ENCODE data around the gene FOXP1. TPM values are rescaled to one million over a fixed set of nuclear protein-coding genes. Genes with fewer than 3 reads are reported as not detected.

The FOXP1 gene
- total RNA-seq, 4 donors from 2014 or later: 86.4 to 107 (median 93.8) TPM

DNA sequence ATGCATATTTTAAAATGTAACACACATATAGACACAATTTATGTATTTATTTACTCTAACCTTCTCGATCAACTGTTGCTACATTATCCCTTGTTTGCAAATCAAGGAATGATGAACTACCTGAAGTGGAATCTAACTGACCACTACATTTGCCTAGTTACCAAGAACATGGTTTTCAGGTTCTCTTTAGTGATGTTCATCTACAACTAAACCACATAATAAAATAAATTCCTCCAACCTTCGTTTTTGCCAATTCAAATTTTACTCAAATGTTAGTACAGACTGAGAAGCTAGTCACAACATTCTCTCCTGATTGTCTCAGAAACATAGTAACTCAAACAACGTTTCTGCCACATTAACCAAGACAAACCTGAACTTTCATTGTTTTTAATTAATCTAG, 521.9 kb downstream of the FOXP1 start:
- H3K4me3 ChIP-seq: peak overlapping the region in 1 of 4 donors; percentile 78
- 56 to 57% methylated on average over 3 of the region's 3 CpGs for WGBS, 2 donors
- no peaks in the 10 kb centered on the region for H3K9me3 ChIP-seq
- H3K27me3 ChIP-seq: no peaks in the 10 kb centered on the region
- peaks cover 0 to 69% (median 30%) of the 10 kb centered on the region in 4 donors for H3K4me1 ChIP-seq
- peak overlapping the region; percentile 84 to 95 (median 92) for H3K27ac ChIP-seq
- H3K36me3 ChIP-seq: no peaks in the 10 kb centered on the region
- TF ChIP-seq, protein P1, sequence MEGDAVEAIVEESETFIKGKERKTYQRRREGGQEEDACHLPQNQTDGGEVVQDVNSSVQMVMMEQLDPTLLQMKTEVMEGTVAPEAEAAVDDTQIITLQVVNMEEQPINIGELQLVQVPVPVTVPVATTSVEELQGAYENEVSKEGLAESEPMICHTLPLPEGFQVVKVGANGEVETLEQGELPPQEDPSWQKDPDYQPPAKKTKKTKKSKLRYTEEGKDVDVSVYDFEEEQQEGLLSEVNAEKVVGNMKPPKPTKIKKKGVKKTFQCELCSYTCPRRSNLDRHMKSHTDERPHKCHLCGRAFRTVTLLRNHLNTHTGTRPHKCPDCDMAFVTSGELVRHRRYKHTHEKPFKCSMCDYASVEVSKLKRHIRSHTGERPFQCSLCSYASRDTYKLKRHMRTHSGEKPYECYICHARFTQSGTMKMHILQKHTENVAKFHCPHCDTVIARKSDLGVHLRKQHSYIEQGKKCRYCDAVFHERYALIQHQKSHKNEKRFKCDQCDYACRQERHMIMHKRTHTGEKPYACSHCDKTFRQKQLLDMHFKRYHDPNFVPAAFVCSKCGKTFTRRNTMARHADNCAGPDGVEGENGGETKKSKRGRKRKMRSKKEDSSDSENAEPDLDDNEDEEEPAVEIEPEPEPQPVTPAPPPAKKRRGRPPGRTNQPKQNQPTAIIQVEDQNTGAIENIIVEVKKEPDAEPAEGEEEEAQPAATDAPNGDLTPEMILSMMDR (IDR thresholded peaks at IDR 0.05): no peak
- no peak for TF ChIP-seq EP300 (IDR thresholded peaks at IDR 0.05)
- TF ChIP-seq POLR2A (IDR thresholded peaks at IDR 0.05): no peak
- no peak for DNase-seq (ENCODE audit: low spot score in 2 of 2)

DNA sequence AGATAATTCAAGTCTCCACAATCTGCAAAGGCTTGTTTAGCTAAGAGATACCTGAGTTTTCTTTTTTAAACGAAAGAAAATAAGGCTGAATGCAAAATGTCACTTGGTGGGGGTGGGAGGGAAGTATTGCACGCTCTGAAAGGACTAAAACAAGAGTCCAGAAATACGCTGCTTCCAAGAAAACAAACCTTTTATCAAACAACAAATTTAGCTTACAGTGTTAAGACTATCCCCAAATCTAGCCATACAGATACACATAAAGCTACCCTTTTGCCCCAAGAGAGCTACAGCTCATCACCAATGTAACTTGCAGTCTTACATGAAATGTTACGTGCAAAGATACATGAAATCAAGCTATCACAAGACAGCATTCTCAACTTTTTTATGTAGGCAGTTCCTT, 522.5 kb downstream of the FOXP1 start:
- no peaks in the 10 kb centered on the region for H3K9me3 ChIP-seq
- peaks cover 0 to 69% (median 25%) of the 10 kb centered on the region in 4 donors for H3K4me1 ChIP-seq
- WGBS, 2 donors: 70% methylated on average over 4 of the region's 4 CpGs
- DNase-seq (ENCODE audit: low spot score in 2 of 2): no peak
- H3K27ac ChIP-seq: peak overlapping the region in 2 of 4 donors; percentile 90 to 94
- no peaks in the 10 kb centered on the region for H3K27me3 ChIP-seq
- H3K36me3 ChIP-seq: no peaks in the 10 kb centered on the region
- TF ChIP-seq EP300 (IDR thresholded peaks at IDR 0.05) (no peak), POLR2A (IDR thresholded peaks at IDR 0.05) (no peak)
- TF ChIP-seq, protein P1 (IDR thresholded peaks at IDR 0.05): no peak
- H3K4me3 ChIP-seq: no peak overlapping the region

DNA sequence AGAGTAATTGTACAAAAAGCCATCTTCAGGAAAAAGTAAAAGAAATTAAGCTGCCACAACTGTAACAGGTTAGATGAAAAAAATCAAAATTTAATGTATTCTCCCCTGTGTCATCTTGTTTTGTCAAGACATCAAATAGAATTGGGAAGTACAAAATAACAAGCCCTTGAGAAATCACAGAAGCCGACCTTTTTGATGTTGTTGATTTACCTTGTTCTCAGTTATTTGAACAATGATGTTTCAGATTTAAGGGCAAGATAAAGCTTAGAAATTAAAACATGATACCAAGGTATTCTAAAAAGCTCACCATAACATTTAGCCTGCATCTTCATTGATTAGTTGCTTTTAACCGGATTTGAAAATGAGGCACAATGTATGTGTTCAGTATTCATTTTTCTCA, 523.0 kb downstream of the FOXP1 start:
- Histone ChIP-seq H3K4me1 (peaks cover 0 to 72% (median 25%) of the 10 kb centered on the region in 4 donors), H3K27me3 (no peaks in the 10 kb centered on the region), H3K9me3 (no peaks in the 10 kb centered on the region), H3K36me3 (no peaks in the 10 kb centered on the region), H3K27ac (peak overlapping the region in 2 of 4 donors; percentile 90 to 94), H3K4me3 (no peak overlapping the region)
- 80 to 85% methylated on average over 2 of the region's 2 CpGs for WGBS, 2 donors
- no peak for DNase-seq (ENCODE audit: low spot score in 2 of 2)
- TF ChIP-seq POLR2A (IDR thresholded peaks at IDR 0.05) (no peak), EP300 (IDR thresholded peaks at IDR 0.05) (no peak)
- TF ChIP-seq, protein P1 (IDR thresholded peaks at IDR 0.05): no peak

DNA sequence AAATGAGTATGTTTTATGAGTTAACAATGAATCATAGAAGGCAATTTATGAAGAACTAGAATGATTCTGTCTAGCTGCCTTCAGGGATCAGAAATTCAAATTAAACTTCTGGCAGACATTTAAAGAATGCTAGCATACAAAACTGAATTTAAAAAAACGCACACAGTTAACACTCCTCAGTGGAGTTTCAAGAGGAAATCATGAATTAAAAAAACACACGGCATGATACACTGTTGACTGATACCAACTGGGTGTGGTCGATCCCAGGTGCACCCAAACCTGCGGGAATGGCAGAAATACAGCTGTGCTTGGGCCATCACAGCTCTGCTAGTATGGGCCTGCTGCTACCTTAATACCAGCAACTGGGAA, 526.0 kb downstream of the FOXP1 start:
- H3K9me3 ChIP-seq: no peaks in the 10 kb centered on the region
- WGBS, 2 donors: 61 to 64% methylated on average over 4 of the region's 4 CpGs
- no peak for DNase-seq (ENCODE audit: low spot score in 2 of 2)
- no peaks in the 10 kb centered on the region for H3K36me3 ChIP-seq
- peaks cover 0 to 89% (median 39%) of the 10 kb centered on the region in 4 donors for H3K4me1 ChIP-seq
- H3K27ac ChIP-seq: peak overlapping the region in 2 of 4 donors; percentile 90 to 94
- no peaks in the 10 kb centered on the region for H3K27me3 ChIP-seq
- H3K4me3 ChIP-seq: no peak overlapping the region
- TF ChIP-seq, protein P1 (IDR thresholded peaks at IDR 0.05): no peak
- TF ChIP-seq POLR2A (IDR thresholded peaks at IDR 0.05) (no peak), EP300 (IDR thresholded peaks at IDR 0.05) (no peak)

DNA sequence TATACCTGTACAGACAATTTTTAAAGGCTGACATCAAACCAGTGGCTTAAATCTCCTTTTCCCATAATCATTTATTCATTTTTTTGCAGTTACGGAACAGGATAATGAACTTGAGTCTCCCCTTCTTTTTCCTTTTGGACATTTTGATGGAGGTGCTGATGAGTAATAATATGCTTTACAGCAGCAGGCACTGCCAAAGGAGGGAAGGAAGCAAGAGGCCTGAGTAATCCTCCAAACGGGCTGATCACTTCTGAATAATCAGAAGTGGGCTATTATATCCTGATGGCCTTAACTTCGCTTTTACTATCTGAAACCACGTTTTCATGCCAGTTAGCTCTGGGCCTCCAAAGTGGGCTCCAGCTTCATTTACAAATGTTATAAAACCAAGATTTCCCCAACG, 527.2 kb downstream of the FOXP1 start:
- Histone ChIP-seq H3K4me3 (no peak overlapping the region), H3K9me3 (no peaks in the 10 kb centered on the region), H3K4me1 (peaks cover 0 to 90% (median 42%) of the 10 kb centered on the region in 4 donors), H3K36me3 (peaks cover 0 to 5% (median 0%) of the 10 kb centered on the region in 3 donors), H3K27me3 (no peaks in the 10 kb centered on the region), H3K27ac (peak overlapping the region in 3 of 4 donors; percentile 43 to 94 (median 90))
- no peak for TF ChIP-seq EP300 (IDR thresholded peaks at IDR 0.05)
- TF ChIP-seq, protein P1 (IDR thresholded peaks at IDR 0.05): no peak
- TF ChIP-seq POLR2A (IDR thresholded peaks at IDR 0.05): no peak
- no peak for DNase-seq (ENCODE audit: low spot score in 2 of 2)
- 68 to 76% methylated on average over 5 of the region's 5 CpGs for WGBS, 2 donors
